Adipose tissue (tissue), 3 donors: ENCODE data around the gene ZNF555. TPM values are rescaled to one million over a fixed set of nuclear protein-coding genes. Genes with fewer than 3 reads are reported as not detected.
"Not testable (repeated sequence)": the region's sequence is repeated elsewhere in the genome, so short reads cannot be mapped to it uniquely, and the experiment has no call there.

Experiments used
- H3K27ac ChIP-seq: one replicate; pipeline ENCODE4 v1.5.1; 2013; ENCODE audit warnings: low read depth, low read length
- WGBS, 3 donors: extraction: QIAGEN DNeasy Blood & Tissue Kit; methylation state at CpG; one replicate each; pipeline ENCODE4 v1.1.7; 2013; 5-methylcytosine and 5-hydroxymethylcytosine counted together
- polyA plus RNA-seq, 3 donors: library from polyadenylated mRNA; stranded (reverse); fragments of 200-250 nt; gene quantifications; one replicate each; pipeline ENCODE4 v1.2.3, GENCODE V29; 2013
- donor health status: healthy with polysubstance abuse.
- donor health status: Bipolar disorder and iron deficiency.
- donor health status: healthy.

The ZNF555 gene
- 1 to 10 TPM in 2 of 3 donors, under 1 TPM in 1; 0.85 to 7.9 (median 1.7) TPM for polyA plus RNA-seq

DNA sequence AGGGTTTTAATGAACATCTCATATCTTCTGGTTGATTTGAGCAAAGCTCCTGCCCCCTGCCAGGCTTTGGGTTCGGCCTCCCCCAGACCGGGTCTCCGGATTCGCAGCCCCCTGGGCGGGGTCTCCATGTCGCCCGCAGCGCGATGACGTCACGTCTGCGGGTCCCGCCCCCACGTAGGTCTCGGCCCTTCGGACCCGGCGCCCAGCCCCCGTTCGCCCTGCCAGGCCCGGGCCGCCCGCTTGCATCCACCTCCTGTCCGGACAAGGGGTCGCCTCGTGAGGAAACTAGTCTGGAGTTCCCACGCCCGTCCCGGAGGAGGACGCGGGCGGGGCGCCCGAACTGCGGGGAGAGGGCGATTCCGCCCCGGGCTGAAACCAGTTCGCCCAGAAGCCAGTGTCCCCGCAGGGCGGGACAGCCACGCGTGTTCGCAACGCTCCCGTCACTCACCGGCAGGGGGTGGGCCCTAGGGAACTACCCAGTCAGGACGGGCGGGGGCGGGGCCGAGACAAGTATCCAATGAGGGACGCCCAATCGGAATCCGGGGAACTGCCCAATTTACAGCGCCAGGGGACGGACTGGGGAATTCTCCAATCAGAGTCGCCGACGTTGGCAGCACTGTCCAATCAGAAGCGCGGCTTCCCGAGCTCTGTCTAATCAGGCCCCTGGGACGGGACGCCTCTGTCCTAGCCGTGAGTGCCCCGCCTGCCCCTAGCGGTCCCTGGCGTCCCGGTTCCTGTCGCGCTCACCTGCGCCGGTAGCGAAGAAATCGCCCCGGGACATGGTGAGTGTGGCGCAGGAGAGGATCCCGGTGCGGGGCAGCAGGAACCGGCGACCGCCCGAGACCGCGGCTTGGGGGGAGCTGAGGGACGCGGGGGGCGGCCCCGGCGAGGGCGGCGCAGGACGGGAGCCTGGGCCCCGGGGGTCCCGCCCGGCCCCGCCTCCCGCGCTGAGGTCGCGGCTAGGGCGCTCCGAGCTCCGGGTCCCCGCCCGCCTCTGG is at the start of gene ZNF555:
Gene ZNF555, plus strand, starts transcription at position 682 of the 998 bp plus-strand sequence. Its CDS starts 98 bp downstream, at position 780.
- peak within 1 kb of the TSS; percentile 91 for H3K27ac ChIP-seq
- WGBS, 3 donors = 0 to 1% (median 0%) methylated on average over 73 to 106 of the region's 106 CpGs

- H3K27ac ChIP-seq = no peak overlapping the region
- 88 to 93% (median 90%) methylated on average over 16 of the region's 16 CpGs for WGBS, 3 donors
Observed at GRCh38 chr19:2791876-2792275, 49.4 kb upstream of the ZNF555 start.

DNA sequence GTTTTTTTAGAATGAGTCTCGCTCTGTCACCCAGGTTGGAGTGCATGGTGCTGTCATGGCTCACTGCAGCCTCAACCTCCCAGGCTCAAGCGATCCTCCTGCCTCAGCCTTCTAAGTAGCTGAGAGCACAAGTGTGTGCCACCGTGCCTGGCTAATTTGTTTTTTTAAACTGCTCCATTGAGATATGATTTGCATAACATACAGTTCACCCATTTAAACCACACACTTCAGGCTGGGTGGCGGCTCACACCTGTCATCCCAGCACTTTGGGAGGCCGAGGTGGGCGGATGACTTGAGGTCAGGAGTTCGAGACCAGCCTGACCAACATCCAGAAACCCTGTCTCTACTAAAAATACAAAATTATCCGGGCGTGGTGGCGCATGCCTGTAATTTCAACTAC is 48.6 kb upstream of the ZNF555 start:
- WGBS, 3 donors = 91 to 97% (median 97%) methylated on average over 10 of the region's 10 CpGs
- not testable (repeated sequence) for H3K27ac ChIP-seq

GRCh38 chr19:2793126-2793525 is 48.1 kb upstream of the ZNF555 start:
- H3K27ac ChIP-seq = no peak overlapping the region
- 94 to 97% (median 94%) methylated on average over 7 of the region's 7 CpGs for WGBS, 3 donors

GRCh38 chr19:2793577-2793976 is 47.7 kb upstream of the ZNF555 start:
- 96 to 97% (median 96%) methylated on average over 12 of the region's 12 CpGs for WGBS, 3 donors

GRCh38 chr19:2795827-2796658 is 45.2 kb upstream of the ZNF555 start:
- WGBS, 3 donors = 89 to 96% (median 92%) methylated on average over 25 to 27 of the region's 27 CpGs
- no peak overlapping the region for H3K27ac ChIP-seq

More at GRCh38 chr19:2793577-2793976, 47.7 kb upstream of the ZNF555 start:
- no peak overlapping the region for H3K27ac ChIP-seq

GRCh38 chr19:2796659-2797266 is 44.5 kb upstream of the ZNF555 start:
- no peak overlapping the region for H3K27ac ChIP-seq
- 95 to 97% (median 95%) methylated on average over 22 to 23 of the region's 23 CpGs for WGBS, 3 donors

- no peak overlapping the region for H3K27ac ChIP-seq
- 94 to 96% (median 94%) methylated on average over 15 of the region's 15 CpGs for WGBS, 3 donors
Observed at GRCh38 chr19:2797280-2797679, 44.0 kb upstream of the ZNF555 start.

GRCh38 chr19:2798158-2798685 is 43.1 kb upstream of the ZNF555 start:
- no peak overlapping the region for H3K27ac ChIP-seq
- 96 to 98% (median 97%) methylated on average over 16 of the region's 16 CpGs for WGBS, 3 donors

DNA sequence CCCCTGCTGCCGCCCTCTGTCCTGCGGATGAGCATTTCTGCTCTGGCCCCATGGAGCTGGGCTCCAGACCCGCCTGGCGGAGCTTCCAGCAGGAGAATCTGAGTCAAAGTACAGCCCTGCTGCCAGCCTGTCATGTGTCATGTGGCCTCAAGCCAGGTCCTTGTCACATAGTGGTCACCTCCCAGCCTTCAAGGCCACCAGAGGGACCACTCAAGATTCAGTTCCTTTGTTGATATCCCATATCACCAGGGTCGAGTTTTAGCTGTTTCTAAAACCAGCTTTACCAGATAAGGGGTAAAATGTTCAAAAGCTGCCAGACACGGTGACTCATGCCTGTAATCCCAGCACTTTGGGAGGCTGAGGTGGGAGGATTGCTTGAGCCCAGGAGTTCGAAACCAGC is 42.5 kb upstream of the ZNF555 start:
- WGBS, 3 donors = 70 to 91% (median 89%) methylated on average over 7 of the region's 7 CpGs
- no peak overlapping the region for H3K27ac ChIP-seq

DNA sequence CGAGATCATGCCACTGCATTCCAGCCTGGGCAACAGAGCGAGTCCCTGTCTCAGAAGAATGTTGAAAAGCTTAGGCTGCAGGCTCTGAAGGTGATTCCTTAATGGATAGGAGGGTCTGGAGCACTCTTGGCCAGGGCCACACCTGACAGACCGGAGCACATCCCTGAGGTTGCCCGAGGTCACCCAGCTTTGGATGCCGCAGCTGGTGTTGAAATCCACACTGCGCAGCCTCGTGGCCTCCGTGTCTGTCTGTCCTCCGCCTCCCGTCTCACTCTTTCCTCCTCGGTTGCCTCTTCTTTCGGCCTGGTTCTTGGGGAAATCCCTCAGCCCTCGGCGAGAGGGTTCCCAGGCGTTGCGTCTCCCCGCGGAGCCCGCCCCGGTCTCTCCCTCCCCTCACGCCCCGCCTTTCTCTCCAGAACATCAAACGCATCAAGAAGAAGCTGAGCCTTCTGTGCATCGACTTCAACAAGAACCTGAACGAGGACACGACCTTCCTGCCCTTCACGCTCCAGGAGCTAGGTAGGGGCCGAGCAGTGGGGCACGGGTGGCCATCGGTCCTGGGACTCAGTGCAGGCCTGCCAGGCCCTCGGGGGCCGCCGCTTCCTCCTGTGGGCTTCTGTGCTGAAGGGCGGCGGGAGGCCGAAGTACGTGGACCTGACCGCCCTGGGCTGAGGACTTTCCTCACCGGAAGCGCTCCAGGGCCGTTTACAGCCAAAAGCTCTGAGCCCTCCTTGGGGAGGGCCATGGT is 41.8 kb upstream of the ZNF555 start:
- WGBS, 3 donors = 93 to 96% (median 95%) methylated on average over 41 of the region's 41 CpGs
- no peak overlapping the region for H3K27ac ChIP-seq

DNA sequence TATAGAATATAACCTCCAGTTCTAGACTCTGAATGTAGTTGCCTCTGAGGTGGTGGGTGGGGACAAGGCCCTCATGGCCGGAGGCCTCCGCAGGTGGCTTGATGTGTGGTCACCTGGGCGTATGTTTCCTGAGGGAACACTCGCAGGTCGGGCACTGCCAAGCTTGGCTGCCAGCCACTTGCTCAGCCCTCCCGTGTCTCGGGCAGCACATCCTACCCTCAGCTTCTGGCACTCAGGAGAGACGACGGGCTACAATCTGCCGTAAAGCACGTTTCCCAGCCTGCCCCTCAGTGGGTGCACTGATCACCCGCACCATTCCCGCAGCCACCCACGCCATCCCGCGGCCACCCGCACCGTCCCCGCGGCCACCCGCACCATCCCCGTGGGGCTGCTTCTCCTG is 40.8 kb upstream of the ZNF555 start:
- WGBS, 3 donors = 91 to 92% (median 92%) methylated on average over 22 of the region's 22 CpGs
- H3K27ac ChIP-seq = no peak overlapping the region

DNA sequence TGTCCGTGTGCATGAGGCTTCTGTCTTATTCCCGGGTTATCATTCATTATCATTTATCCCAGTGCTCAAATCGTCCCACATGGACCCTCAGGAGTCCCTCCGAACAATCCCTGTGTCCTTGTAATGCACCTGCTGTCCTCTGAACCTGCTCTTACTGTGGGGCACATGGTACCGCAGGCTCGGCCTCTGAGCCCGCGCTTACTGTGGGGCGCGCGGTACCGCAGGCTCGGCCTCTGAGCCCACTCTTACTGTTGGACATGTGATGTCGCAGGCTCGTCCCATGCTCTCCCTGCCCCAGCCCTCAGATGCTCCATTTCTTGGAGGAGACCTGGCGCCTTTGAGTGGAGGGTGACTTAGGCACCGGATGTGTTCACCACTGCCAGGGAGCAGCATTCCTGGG is 38.4 kb upstream of the ZNF555 start:
- no peak overlapping the region for H3K27ac ChIP-seq
- 95 to 98% (median 96%) methylated on average over 17 of the region's 17 CpGs for WGBS, 3 donors

DNA sequence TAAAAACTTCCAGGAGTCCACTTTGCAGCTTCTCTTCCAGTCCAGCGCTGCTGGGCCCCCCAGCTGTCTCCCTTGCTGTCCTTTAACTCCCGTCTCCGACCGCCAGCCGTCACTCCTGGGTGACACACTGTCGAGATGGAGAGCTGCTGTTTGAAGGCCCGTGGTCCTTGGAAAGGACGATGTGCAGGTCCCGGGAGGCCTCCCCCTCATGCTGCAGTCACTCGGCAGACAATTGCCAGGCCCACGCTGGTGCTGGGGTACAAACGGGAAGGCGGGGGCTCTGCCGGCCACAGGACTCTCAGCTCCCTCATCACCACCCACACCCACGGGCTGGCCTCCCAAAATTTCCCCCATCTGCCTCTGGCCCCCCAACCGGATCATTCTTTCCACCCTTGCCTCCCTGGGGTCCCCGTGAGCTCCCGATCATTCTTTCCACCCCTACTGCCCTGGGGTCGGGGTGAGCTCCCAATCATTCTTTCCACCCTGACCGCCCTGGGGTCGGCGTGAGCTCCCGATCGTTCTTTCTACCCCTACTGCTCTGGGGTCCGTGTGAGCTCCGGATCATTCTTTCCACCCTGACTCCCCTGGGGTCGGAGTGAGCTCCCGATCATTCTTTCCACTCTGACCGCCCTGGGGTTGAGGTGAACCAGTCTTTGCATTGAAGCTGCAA is 37.7 kb upstream of the ZNF555 start:
- 90 to 93% (median 92%) methylated on average over 29 of the region's 29 CpGs for WGBS, 3 donors
- no peak overlapping the region for H3K27ac ChIP-seq

- WGBS, 3 donors = 79 to 87% (median 87%) methylated on average over 27 of the region's 27 CpGs
- H3K27ac ChIP-seq = no peak overlapping the region
Observed at GRCh38 chr19:2804156-2805004, 36.9 kb upstream of the ZNF555 start.

- no peak overlapping the region for H3K27ac ChIP-seq
- 97 to 99% (median 97%) methylated on average over 22 to 26 of the region's 28 CpGs for WGBS, 3 donors
Observed at GRCh38 chr19:2805261-2805900, 35.9 kb upstream of the ZNF555 start.
